ENCODE results near the gene HELLS.
"Not testable (repeated sequence)": the region's sequence is repeated elsewhere in the genome, so short reads cannot be mapped to it uniquely, and the experiment has no call there.

HELLS gene

GRCh38 chr10:94546049-94546900, 687 bp downstream of the HELLS start:
- Histone ChIP-seq H3K4me3 (ENCODE audit: low read length) (peak overlapping the region; percentile 87), H3K4me1 (ENCODE audit: control insufficient read depth, insufficient read depth, low read length) (no peaks in the 10 kb centered on the region), H3K36me3 (ENCODE audit: control insufficient read depth, insufficient read depth, low read length) (no peaks in the 10 kb centered on the region), H3K27ac (ENCODE audit: low read length) (no peak overlapping the region), H3K9me3 (ENCODE audit: control insufficient read depth, insufficient read depth, low read length) (no peaks in the 10 kb centered on the region), H3K27me3 (ENCODE audit: control insufficient read depth, insufficient read depth, low read length) (no peaks in the 10 kb centered on the region)
- DNase-seq (ENCODE audit: low read depth, low spot score), result no peak
- no CpG with 5 or more reads among the region's 25 CpGs for WGBS (ENCODE audit: insufficient coverage, insufficient read length)

DNA sequence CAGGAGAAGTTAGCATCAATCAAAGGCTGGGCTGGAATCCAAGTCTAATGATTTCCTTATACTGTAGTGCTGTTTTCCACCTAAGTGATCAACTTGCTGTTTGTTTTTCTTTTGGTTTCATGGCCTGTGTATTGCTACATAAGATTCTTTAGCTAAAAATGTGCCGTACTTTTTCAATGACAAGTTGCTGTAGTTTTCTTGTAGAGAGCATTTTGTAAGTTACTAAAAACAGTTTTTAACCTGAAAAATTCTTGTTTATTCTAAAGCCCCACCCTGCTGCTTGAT, 1.3 kb downstream of the HELLS start:
- Histone ChIP-seq H3K27me3 (ENCODE audit: control insufficient read depth, insufficient read depth, low read length) (no peaks in the 10 kb centered on the region), H3K9me3 (ENCODE audit: control insufficient read depth, insufficient read depth, low read length) (no peaks in the 10 kb centered on the region), H3K27ac (ENCODE audit: low read length) (no peak overlapping the region), H3K4me3 (ENCODE audit: low read length) (peak overlapping the region; percentile 87; the same call in 1 of the 2 replicates), H3K36me3 (ENCODE audit: control insufficient read depth, insufficient read depth, low read length) (no peaks in the 10 kb centered on the region), H3K4me1 (ENCODE audit: control insufficient read depth, insufficient read depth, low read length) (no peaks in the 10 kb centered on the region)
- WGBS (ENCODE audit: insufficient coverage, insufficient read length), result no CpG with 5 or more reads among the region's 1 CpG
- no peak for DNase-seq (ENCODE audit: low read depth, low spot score)

GRCh38 chr10:94549221-94549620, 3.6 kb downstream of the HELLS start:
- H3K27me3 ChIP-seq (ENCODE audit: control insufficient read depth, insufficient read depth, low read length), result no peaks in the 10 kb centered on the region

DNA sequence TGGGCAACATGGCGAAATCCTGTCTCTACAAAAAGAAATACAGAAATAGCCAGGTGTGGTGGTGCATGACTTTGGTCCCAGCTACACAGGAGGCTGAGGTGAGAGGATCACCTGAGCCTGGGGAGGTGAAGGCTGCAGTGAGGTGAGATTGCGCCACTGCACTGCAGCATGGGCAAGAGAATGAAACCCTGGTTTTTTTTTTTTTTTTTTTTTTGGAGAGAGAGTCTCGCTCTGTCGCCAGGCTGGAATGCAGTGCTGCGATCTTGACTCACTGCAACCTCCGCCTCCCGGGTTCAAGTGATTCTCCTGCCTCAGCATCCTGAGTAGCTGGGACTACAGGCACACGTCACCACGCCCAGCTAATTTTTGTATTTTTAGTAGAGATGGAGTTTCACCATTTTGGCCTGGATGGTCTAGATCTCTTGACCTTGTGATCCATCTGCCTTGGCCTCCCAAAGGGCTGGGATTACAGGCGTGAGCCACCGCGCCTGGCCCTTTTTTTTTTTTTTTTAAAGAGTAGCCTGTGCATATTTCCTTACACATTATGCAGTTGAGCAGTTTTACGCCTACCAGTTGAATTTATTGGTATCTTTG, 22.2 kb downstream of the HELLS start:
- H3K27me3 ChIP-seq (ENCODE audit: control insufficient read depth, insufficient read depth, low read length); H3K27ac ChIP-seq (ENCODE audit: low read length); H3K9me3 ChIP-seq (ENCODE audit: control insufficient read depth, insufficient read depth, low read length); H3K4me1 ChIP-seq (ENCODE audit: control insufficient read depth, insufficient read depth, low read length); H3K4me3 ChIP-seq (ENCODE audit: low read length); DNase-seq (ENCODE audit: low read depth, low spot score): not testable (repeated sequence)
- H3K36me3 ChIP-seq (ENCODE audit: control insufficient read depth, insufficient read depth, low read length), result peaks cover 29% of the 10 kb centered on the region; the same call in 1 of the 2 replicates
- no CpG with 5 or more reads among the region's 13 CpGs for WGBS (ENCODE audit: insufficient coverage, insufficient read length)

More at GRCh38 chr10:94549221-94549620, 3.6 kb downstream of the HELLS start:
- H3K36me3 ChIP-seq (ENCODE audit: control insufficient read depth, insufficient read depth, low read length), result no peaks in the 10 kb centered on the region
- no peak for DNase-seq (ENCODE audit: low read depth, low spot score)
- H3K4me3 ChIP-seq (ENCODE audit: low read length), result no peak overlapping the region
- H3K4me1 ChIP-seq (ENCODE audit: control insufficient read depth, insufficient read depth, low read length), result no peaks in the 10 kb centered on the region
- H3K27ac ChIP-seq (ENCODE audit: low read length), result no peak overlapping the region
- H3K9me3 ChIP-seq (ENCODE audit: control insufficient read depth, insufficient read depth, low read length), result no peaks in the 10 kb centered on the region

- no peak overlapping the region for H3K27ac ChIP-seq (ENCODE audit: low read length)
- peaks cover 16% of the 10 kb centered on the region for H3K36me3 ChIP-seq (ENCODE audit: control insufficient read depth, insufficient read depth, low read length)
- no peak for DNase-seq (ENCODE audit: low read depth, low spot score)
- H3K4me3 ChIP-seq (ENCODE audit: low read length), result no peak overlapping the region
- H3K27me3 ChIP-seq (ENCODE audit: control insufficient read depth, insufficient read depth, low read length), result no peaks in the 10 kb centered on the region
- H3K9me3 ChIP-seq (ENCODE audit: control insufficient read depth, insufficient read depth, low read length), result no peaks in the 10 kb centered on the region
- no peaks in the 10 kb centered on the region for H3K4me1 ChIP-seq (ENCODE audit: control insufficient read depth, insufficient read depth, low read length)
Observed at GRCh38 chr10:94571081-94571480, 25.5 kb downstream of the HELLS start.

DNA sequence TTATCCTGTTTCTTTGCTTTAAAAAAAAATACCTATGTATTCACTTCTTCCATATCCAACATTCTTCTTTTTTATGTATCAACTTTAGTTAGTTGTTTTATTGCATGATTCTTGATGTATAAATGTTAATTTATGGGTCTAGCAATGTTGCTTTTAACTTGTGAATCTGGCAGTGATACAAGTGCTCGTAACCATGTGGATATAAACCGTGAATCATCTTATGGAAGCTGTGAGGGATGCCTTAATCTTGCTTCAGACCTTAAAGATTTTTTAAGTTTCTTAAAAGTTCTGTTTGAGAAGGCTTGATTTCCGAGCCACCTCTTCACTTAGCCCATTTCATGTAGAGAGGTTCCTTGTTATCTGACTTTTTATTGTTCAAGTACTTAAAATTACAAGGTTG, 25.9 kb downstream of the HELLS start:
- H3K9me3 ChIP-seq (ENCODE audit: control insufficient read depth, insufficient read depth, low read length), result no peaks in the 10 kb centered on the region
- no peaks in the 10 kb centered on the region for H3K27me3 ChIP-seq (ENCODE audit: control insufficient read depth, insufficient read depth, low read length)
- no CpG with 5 or more reads among the region's 3 CpGs for WGBS (ENCODE audit: insufficient coverage, insufficient read length)
- no peaks in the 10 kb centered on the region for H3K4me1 ChIP-seq (ENCODE audit: control insufficient read depth, insufficient read depth, low read length)
- peaks cover 18% of the 10 kb centered on the region for H3K36me3 ChIP-seq (ENCODE audit: control insufficient read depth, insufficient read depth, low read length)
- no peak overlapping the region for H3K27ac ChIP-seq (ENCODE audit: low read length)
- no peak overlapping the region for H3K4me3 ChIP-seq (ENCODE audit: low read length)
- DNase-seq (ENCODE audit: low read depth, low spot score), result no peak

DNA sequence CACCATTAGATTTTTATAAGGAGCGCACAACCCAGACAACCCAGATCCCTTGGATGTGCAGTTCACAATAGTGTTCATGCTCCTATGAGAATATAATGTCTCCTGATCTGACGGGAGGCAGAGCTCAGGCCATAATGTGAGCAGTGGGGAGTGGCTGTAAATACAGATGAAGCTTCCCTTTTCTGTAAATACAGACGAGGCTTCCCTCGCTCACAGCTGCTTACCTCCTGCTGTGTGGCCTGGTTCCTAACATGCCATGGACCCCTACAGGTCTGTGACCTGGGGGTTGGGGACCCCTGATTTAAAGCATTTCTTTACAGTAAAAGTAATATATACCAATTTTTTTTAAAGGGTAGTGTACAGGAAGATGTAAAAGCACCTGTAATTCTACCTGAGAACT, 33.2 kb downstream of the HELLS start:
- Histone ChIP-seq H3K27ac (ENCODE audit: low read length) (no peak overlapping the region), H3K36me3 (ENCODE audit: control insufficient read depth, insufficient read depth, low read length) (peaks cover 12% of the 10 kb centered on the region), H3K9me3 (ENCODE audit: control insufficient read depth, insufficient read depth, low read length) (no peaks in the 10 kb centered on the region), H3K4me1 (ENCODE audit: control insufficient read depth, insufficient read depth, low read length) (no peaks in the 10 kb centered on the region), H3K4me3 (ENCODE audit: low read length) (no peak overlapping the region), H3K27me3 (ENCODE audit: control insufficient read depth, insufficient read depth, low read length) (no peaks in the 10 kb centered on the region)
- DNase-seq (ENCODE audit: low read depth, low spot score), result no peak
- no CpG with 5 or more reads among the region's 4 CpGs for WGBS (ENCODE audit: insufficient coverage, insufficient read length)

DNA sequence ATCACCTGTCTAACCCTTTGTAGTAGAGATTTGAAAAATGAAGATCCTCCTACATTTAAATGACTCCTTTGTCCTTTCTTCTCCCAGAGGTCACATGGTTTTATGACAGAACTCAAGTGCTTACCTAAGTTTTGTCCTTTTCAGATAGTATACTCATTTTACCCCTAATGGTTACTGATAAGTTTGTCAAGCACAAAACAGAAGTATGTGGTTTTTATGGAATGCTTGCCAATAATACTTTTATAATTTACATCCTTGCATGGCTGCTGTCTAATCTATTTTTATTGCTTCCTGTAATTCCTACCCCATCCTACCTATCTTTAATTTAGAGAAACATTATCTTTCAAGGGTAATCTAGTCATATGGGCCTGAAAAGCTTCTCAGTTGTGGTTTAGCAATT, 37.5 kb downstream of the HELLS start:
- Histone ChIP-seq H3K27ac (ENCODE audit: low read length) (no peak overlapping the region), H3K27me3 (ENCODE audit: control insufficient read depth, insufficient read depth, low read length) (no peaks in the 10 kb centered on the region), H3K9me3 (ENCODE audit: control insufficient read depth, insufficient read depth, low read length) (no peaks in the 10 kb centered on the region), H3K36me3 (ENCODE audit: control insufficient read depth, insufficient read depth, low read length) (peaks cover 5% of the 10 kb centered on the region; the same call in 1 of the 2 replicates), H3K4me1 (ENCODE audit: control insufficient read depth, insufficient read depth, low read length) (no peaks in the 10 kb centered on the region), H3K4me3 (ENCODE audit: low read length) (no peak overlapping the region)
- no peak for DNase-seq (ENCODE audit: low read depth, low spot score)

DNA sequence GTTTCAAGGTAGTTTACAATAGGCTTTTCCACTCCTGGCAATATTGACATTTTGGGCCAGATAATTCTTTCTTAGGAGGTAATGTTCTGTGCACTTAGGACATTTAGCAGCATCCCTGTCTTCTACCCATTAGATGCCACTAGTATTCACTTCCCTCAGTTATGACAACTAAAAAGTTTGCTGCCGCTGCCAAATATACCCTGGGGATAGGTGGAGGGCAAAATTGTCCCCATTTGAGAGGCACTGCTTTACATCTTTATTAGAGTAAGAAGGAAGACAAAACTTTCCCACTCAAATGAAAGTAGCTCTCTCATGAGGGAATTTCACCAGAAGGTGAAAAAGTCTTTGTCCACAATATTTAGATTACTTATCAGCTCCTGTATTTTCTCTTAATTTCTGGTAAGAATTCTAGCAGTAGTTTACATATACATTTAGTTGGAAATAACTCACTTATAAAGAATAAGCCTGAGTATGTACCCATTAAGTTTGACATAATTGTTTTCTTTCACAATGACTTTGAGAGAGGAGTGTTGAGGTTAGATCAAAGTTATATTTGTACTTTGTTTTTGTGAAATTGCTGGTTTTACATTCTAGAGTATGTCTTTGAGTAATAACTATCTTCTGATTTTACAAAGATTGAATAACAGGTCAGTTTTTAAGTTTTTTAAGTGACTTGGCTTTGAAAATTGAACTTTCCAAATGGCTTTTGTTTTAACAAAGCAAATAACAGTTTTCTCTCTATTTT, 46.0 kb downstream of the HELLS start:
- WGBS (ENCODE audit: insufficient coverage, insufficient read length), result no CpG with 5 or more reads among the region's 1 CpG
- no peak for DNase-seq (ENCODE audit: low read depth, low spot score)
- no peaks in the 10 kb centered on the region for H3K9me3 ChIP-seq (ENCODE audit: control insufficient read depth, insufficient read depth, low read length)
- H3K27me3 ChIP-seq (ENCODE audit: control insufficient read depth, insufficient read depth, low read length), result no peaks in the 10 kb centered on the region
- H3K4me1 ChIP-seq (ENCODE audit: control insufficient read depth, insufficient read depth, low read length), result no peaks in the 10 kb centered on the region
- H3K36me3 ChIP-seq (ENCODE audit: control insufficient read depth, insufficient read depth, low read length), result peaks cover 4% of the 10 kb centered on the region; the same call in 1 of the 2 replicates
- no peak overlapping the region for H3K4me3 ChIP-seq (ENCODE audit: low read length)
- H3K27ac ChIP-seq (ENCODE audit: low read length), result no peak overlapping the region

- WGBS (ENCODE audit: insufficient coverage, insufficient read length), result no CpG with 5 or more reads among the region's 8 CpGs
- H3K9me3 ChIP-seq (ENCODE audit: control insufficient read depth, insufficient read depth, low read length), result no peaks in the 10 kb centered on the region
- H3K27me3 ChIP-seq (ENCODE audit: control insufficient read depth, insufficient read depth, low read length), result no peaks in the 10 kb centered on the region
- peaks cover 10% of the 10 kb centered on the region; the same call in 1 of the 2 replicates for H3K36me3 ChIP-seq (ENCODE audit: control insufficient read depth, insufficient read depth, low read length)
- no peaks in the 10 kb centered on the region for H3K4me1 ChIP-seq (ENCODE audit: control insufficient read depth, insufficient read depth, low read length)
- no peak overlapping the region for H3K27ac ChIP-seq (ENCODE audit: low read length)
- H3K4me3 ChIP-seq (ENCODE audit: low read length), result no peak overlapping the region
- DNase-seq (ENCODE audit: low read depth, low spot score), result no peak
Observed at GRCh38 chr10:94602729-94603515, 57.3 kb downstream of the HELLS start.
